Fibroblast of the aortic adventitia (primary cell): ENCODE results near the gene EHD2. TPM values are rescaled to one million over a fixed set of nuclear protein-coding genes. Genes with fewer than 3 reads are reported as not detected.

Experiments
- DNase-seq: peaks from one replicate; pipeline ENCODE4 v3.0.0-alpha.2; 2010; ENCODE audit warnings: low read depth
- H3K4me3 ChIP-seq: 2 replicates; pipeline ENCODE4 v1.5.1; 2011; ENCODE audit warnings: low read depth, mild to moderate bottlenecking, control low read depth, low read length, moderate library complexity
- total RNA-seq: library from RNA; depleted of rRNA; stranded (reverse); fragments of >200 nt; gene quantifications from 2 replicates; pipeline ENCODE4 v1.2.3, GENCODE V29; 2012; ENCODE audit warnings: low replicate concordance
- TF ChIP-seq, protein P1 (sequence below): IDR thresholded peaks from 2 replicates; pipeline ENCODE4 v1.5.1; 2011; ENCODE audit warnings: mild to moderate bottlenecking, low read length, control low read depth, inconsistent platforms; ENCODE audit not compliant: insufficient read depth

The EHD2 gene
- total RNA-seq, 1 donor, result 110 TPM

DNA sequence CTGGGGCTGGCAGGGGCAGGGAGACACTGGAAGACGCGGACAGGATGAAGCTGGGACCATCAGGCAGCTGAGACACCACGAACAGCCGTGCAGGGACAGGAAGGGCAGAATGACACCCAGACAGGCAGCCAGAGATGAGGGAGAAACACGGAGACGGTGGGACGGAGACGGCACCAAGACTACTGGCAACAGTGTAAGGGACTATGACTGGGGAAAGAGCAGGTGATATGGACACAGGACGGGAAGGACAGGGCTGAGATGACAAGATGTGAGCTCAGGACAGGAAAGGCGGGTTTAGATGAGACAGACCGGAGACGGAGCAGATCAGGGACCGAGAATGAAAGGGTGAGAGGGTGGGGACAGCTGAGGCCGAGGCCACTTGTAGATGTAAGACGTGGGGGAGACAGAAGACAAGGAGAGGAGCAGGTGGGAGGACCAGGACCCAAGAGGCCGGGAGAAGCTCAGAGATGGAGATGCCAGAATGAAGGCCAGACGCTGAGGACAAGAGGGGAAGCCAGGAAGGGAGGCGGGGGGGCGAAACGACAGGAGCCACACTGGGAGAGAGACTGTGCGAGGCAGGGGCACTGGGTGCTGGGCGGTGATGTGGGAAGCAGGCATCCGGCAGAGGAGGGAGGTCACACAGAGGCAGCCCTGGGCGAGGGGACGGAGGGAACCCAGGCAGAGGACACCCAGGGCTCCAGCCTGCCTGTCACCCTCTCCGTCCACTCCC, 17.5 kb upstream of the EHD2 start:
- TF ChIP-seq, protein P1, sequence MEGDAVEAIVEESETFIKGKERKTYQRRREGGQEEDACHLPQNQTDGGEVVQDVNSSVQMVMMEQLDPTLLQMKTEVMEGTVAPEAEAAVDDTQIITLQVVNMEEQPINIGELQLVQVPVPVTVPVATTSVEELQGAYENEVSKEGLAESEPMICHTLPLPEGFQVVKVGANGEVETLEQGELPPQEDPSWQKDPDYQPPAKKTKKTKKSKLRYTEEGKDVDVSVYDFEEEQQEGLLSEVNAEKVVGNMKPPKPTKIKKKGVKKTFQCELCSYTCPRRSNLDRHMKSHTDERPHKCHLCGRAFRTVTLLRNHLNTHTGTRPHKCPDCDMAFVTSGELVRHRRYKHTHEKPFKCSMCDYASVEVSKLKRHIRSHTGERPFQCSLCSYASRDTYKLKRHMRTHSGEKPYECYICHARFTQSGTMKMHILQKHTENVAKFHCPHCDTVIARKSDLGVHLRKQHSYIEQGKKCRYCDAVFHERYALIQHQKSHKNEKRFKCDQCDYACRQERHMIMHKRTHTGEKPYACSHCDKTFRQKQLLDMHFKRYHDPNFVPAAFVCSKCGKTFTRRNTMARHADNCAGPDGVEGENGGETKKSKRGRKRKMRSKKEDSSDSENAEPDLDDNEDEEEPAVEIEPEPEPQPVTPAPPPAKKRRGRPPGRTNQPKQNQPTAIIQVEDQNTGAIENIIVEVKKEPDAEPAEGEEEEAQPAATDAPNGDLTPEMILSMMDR, result no peak
- H3K4me3 ChIP-seq, result no peak overlapping the region
- DNase-seq, result no peak

DNA sequence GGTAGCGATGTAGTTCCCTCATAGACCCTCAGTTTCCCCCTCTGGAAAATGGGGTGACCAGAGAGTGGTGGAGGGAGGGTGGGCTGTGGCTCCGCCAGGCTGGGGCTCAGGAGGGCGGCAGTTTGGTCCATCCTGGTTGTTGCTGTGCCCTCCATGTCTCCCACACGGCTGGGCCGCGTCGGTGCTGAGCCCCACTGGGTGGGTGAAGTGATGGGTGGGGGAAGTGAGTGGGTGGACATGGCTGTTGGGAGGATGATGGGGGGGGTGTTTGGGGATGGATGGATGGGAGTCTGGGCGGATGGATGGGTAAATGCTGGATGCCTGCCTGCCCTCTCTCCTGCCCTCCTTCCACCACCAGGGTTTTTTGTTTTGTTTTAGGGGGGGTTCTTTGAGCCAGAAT, 16.6 kb upstream of the EHD2 start:
- DNase-seq, result no peak
- H3K4me3 ChIP-seq, result no peak overlapping the region
- TF ChIP-seq, protein P1, result no peak

DNA sequence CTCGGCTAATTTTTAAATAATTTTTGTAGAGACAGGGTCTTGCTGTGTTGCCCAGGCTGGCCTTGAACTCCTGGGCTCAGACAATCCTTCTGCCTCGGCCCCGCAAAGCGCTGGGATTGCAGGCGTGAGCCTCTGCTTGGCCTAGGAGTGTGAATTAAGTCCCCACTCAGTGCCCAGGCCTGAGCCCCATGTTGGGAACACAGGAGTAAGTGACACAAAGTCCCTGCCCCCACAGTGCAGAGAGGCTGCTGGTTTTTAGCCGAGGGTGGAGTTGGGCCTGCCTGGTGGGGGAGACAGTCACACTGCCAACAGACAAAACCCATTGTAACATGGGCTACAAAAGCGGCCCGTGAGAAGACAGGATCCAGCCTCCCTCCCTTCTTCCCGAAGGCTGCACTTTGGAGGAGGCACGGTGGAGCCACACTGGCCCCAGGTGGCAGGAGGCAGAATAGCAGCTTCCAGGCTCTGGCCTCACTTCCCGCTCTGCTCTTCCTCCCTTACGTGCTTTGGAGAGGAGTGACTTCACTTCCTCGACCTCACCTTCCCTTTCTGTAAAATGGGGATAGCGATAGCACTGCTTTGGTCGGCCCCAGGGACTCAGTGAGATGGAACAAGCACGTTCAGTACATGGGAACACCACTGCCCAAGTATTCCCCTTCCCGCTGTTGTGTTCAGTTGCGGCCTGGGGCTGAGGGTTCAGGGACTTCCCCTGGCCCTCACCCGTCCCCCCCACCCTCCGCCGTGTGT, 15.2 kb upstream of the EHD2 start:
- peak; percentile 87 for DNase-seq
- no peak overlapping the region for H3K4me3 ChIP-seq
- TF ChIP-seq, protein P1, result peak; percentile 100

DNA sequence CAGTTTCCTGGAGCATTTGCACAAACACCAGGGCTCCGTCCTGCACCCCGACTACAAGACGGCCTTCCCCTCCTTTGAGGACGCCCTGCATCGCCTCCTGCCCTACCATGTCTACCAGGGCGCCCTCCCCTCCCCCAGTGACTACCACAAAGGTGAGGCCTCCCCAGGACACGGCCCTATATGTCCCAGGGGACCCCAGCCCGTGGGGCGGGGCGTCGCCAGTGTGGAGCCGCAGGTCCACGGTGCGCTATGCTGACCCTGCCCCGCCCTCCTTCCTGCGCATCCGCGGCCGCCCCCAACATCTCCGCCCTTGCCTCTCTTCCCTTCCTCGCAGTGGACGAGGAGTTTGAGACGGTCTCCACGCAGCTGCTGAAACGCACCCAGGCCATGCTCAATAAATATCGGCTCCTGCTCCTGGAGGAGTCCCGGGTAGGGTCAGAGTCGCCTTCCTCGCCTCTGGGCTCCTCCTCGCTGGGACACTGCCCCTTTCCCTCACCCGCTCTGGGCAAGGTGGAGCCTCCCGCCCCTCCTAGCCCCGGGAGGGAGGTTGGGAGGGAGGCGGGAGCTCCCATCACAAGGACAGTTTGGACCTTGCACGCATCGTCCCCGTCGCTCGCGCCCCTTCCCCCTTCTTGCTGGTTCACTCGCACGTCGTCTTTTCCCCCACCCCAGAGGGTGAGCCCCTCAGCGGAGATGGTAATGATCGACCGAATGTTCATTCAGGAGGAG, 14.4 kb upstream of the EHD2 start:
- TF ChIP-seq, protein P1, result no peak
- no peak for DNase-seq
- H3K4me3 ChIP-seq, result no peak overlapping the region

DNA sequence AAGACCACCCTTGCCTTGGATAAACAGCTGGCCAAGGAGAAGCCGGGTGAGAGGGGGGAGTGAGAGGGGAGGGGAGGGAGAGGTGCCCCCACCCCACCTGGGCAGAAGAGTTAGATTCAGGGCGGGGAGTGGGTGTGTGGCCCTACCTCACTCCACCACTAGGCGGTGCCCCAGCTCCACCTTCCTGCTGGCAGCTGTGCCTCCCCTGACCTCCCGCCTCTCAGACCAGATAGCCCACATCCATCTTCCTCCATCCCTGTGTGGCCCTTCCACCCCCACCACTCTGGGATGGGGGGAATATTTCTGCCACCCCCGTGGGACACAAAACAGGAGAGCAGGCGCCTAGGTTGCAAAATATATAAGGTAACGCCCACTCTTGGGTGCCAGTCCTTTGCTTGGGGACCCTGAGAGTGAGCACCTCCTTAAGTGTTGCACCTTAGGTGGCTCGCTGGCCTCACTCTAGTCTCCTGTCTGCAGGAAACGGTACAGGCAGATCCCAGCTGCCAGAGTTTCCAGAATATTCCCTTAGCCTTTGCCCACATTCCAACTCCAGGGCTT, 13.8 kb upstream of the EHD2 start:
- TF ChIP-seq, protein P1, result peak; percentile 84

DNA sequence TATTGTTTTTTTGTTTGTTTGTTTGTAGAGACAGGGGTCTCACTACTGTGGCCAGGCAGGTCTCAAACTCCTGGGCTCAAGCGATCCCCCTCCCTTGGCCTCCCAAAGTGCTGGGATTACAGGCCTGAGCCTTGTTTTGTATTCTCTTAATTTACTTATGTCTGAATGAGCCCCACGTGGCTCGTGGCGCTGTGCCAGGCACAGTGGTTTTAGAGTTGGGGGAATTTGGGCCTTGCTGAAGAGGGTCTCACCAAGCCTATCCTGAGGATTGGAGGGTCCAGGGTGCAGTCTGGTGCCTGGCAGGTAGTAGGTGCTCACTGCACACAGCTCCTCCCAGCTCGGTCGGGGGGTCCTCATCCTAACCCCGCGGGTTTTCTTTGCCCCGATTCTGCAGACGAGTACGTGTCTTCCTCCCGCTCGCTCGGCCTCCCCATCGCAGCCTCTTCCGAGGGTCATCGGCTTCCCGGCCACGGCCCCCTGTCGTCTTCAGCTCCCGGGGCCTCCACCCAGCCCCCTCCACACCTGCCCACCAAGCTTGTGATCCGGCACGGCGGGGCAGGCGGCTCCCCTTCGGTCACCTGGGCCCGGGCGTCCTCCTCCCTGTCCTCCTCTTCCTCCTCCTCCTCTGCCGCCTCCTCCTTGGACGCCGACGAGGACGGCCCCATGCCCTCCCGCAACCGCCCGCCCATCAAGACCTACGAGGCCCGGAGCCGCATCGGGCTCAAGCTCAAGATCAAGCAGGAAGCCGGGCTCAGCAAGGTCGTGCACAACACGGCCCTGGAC, 12.1 kb upstream of the EHD2 start:
- DNase-seq, result no peak
- TF ChIP-seq, protein P1, result no peak
- no peak overlapping the region for H3K4me3 ChIP-seq

More for the DNA sequence above, 13.8 kb upstream of the EHD2 start:
- DNase-seq, result peak; percentile 27
- H3K4me3 ChIP-seq, result no peak overlapping the region
